ENCODE data around the gene GLCE. TPM values are rescaled to one million over a fixed set of nuclear protein-coding genes. Genes with fewer than 3 reads are reported as not detected.

Gene GLCE
- total RNA-seq, 1 donor from 2014 or later: 127 TPM

DNA sequence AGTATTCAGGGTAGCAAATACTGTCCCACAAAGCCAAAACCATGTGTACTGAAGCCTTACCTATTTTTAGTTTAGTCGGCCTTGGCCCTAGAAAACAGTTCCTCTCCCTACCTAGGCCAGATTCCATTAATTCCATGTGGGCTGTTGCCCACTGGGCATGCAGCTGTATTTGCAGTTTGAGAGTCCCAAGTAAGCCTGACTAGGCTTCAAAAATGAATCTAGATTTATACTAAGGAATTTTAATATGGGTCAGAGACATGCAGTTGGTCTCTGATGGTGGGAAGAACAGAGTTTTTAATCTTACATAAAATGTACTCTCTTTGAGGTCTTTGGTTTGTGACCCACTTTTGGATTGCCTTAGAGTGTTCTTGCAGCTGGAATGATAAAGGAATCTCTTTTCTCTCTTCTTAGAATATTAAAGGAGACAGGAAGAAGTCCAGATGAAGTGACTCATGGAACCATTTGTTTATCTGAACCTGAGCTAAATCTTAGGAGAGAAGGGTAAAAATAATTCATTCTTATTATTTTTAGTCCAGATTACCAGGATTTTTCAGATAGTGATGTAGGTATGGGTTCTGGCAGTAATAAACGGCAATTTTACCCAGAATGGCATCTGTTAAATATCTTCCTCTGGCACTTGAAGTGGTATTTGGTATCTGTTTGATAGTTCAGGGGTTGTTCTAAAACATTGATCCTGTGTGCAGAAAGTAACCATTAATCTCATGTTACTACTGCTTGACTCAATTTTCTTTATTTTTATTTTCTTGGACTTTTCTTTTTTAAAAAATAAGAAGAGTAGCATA lies 33.8 kb downstream of the GLCE start:
- no peak for DNase-seq (ENCODE audit: extremely low read depth, low read depth, low spot score)

DNA sequence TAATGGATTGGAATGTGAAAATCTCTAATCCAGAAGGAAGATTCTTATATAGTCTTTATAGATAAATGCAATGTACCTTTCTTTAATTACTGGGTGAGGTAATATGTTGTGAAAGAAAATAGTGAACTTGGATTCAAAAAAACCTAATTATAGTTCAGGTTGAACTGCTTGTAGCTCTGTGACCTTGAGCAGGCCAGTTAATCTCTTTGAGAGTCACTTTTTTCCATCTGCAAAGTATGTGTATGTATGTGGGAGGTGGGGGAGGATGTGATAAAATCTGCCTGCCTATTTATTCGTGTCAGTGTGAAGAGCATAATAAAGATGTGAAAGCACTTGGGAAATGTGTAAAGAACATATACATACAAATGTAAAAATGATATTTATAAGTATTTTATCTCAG lies 34.4 kb downstream of the GLCE start:
- no peak for DNase-seq (ENCODE audit: extremely low read depth, low read depth, low spot score)

DNA sequence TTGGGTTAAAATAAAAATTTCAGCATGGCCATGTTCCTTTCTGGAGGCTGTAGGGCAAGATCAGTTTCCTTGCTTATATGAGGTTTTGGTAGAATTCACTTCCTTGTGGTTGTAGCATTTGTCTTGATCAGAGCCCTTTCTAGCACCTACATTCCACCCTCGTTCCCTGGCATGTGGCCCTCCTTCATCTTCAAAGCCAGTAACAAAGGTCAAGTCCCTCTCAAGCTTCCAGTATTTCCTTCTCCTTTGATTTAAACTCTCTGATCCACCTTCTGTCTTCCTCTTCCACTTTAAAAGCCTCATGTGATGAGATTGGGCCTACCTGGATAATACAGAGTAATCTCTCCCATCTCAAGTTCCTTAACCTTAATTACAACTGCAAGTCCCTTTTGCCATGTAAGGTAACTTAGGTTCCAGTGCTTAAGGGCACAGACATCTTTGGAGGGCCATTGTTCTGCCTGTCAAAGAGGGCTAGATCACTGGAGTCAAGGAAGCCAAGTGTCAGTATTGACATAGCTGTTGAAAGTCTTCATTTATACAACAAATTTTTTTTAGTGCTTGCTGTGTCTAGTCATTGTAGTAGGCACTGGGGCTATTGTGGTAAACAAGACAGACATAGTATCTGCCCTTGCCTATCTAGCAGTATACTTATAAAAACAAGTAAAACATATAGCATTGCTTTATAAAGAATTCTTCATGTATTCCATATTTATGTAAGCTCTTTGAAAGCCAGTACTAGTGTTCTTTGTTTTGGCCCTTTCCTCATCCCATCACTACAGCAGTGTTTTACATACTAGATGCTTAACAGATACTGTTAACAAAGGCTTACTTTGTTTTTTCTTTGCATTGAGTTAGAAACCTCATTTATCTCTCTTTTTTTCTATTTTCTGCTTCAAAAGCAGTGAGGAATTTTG lies 40.7 kb downstream of the GLCE start:
- no peak for DNase-seq (ENCODE audit: extremely low read depth, low read depth, low spot score)

DNA sequence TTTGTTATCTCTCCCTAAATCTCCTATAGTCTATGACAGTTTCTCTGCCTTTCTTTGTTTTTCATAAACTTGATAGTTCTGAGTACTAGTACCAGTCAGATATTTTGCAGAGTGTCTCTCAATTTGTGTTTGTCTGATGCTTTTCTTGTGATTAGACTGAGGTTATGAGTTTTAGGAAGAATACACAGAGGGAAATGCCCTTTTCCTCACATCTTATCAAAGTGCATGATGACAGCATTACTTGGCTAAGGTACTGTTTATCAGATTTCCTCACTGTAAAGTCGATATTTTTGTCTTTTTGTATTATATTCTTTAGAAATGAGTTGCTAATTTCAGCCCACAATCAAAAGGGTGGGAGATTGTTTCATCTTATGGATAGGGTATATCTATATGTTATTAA lies 45.6 kb downstream of the GLCE start:
- DNase-seq (ENCODE audit: extremely low read depth, low read depth, low spot score): no peak

DNA sequence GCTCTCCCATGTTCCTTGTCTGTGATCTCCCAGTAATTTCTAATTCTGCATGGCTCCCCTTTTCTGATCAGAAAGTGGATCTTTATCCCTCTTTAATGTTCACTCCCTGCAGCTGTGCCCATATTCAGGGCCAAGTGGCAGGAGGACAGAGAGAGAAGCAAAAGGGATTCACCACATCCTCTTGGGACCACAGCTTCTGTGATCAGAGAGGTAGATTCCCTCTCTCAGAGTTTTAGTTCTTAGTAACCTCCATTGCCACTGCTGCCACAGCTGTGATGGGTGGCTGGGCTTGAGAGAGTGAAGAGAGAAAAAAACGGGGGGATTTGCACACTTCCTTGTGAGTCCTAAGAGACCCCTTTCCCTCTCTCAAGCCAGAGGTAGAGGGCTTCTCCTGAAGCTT lies 49.2 kb downstream of the GLCE start:
- DNase-seq (ENCODE audit: extremely low read depth, low read depth, low spot score): no peak

DNA sequence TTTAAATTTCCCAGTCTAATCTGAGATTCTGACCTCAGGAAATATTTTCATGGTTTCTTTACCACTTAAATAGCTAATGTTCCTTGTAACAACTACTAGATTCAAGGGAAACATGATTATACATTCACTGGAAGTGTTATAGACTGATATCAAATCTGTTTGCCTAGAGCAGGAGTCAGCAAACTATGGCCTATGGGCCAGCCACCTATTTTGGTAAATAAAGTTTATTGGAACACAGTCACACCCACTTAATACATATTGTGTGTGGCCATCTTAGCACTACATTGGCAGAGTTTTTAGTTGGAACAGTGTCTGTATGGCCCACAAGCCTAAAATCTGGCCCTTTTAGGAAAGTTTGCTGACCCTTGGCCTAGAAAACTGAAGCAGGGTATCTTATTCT lies 50.1 kb downstream of the GLCE start:
- no peak for DNase-seq (ENCODE audit: extremely low read depth, low read depth, low spot score)

DNA sequence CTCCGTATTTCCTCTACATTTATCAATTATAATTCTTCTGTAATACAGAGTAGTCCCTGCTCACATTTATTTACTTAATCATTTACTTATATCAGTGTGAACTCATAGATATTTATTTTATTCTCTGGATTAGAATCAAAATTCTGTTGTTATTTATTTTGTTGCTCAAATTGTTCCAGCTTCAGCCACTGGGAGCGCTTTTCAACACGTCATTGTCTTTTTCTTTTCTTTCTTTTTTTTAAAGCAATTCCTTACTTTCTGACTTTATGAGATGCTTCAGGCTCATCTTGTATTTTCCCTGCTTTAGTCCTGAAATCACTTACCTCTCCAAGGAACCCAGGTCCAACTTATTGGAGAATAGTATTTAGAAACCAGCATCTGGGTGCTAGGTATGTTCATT lies 53.4 kb downstream of the GLCE start:
- DNase-seq (ENCODE audit: extremely low read depth, low read depth, low spot score): no peak

DNA sequence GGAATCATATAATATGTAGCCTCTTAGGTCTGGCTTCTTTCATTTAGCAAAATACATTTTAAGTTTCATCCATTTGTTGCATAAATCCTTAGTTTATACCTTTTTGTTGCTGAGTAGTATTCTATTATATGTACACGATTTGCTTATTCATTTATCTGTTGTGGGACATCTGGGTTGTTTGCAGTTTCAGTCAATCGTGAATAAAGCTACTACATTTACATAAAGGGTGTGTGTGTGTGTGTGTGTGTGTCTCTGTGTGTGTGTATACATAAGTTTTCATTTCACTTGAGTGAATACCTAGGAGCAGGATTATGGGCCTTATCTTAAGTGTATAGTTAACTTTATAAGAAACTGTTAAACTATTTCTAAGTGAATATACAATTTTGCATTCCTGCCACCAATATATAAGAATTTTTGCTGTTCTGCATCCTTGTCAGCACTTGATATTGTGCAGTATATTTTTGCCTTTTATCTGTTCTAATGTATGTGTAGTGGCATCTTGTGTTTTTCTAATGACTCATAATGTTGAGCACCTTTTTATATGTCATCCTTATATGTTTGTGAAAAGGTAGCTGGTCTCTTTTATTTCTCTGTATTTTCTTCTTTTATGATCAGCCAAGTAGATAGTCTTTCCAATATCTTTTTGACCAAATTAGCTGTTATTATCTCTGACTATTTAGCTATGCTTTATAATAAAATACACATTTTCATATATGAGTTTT lies 55.0 kb downstream of the GLCE start:
- no peak for DNase-seq (ENCODE audit: extremely low read depth, low read depth, low spot score)

DNA sequence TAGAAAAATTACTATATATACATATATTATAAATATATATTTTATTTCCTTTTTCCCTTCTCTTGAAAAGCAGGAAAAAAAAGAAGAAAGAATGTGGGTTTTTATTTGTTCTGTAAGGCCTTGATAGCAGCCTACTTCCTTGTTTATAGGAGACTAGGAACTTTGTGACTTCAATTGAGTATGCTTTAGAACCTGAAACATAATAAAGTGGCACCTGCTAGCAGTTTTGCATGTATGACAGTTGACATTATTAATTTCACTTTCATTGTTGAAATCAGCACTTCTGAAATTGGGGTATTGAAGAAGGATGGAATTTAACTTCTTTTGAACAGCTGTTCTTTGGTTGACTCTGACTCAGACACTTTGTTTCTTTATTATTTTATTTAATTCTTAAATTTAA lies 56.9 kb downstream of the GLCE start:
- no peak for DNase-seq (ENCODE audit: extremely low read depth, low read depth, low spot score)

DNA sequence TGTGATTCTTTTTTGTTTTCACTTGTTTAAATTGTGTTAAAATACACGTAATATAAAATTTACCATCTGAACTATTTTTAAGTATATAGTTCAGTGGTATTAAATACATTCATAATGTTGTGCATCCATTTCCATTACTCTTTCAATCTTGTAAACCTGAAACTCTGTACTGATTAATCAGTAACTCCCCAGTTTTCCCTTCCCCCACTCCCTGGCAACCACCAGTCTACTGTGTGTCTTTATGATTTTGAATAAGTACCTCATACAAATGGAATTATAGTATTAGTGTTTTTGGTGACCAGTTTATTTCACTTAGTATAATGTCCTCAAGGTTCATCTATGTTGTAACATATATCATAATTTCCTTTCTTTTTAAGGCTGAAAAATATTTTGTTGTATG lies 59.3 kb downstream of the GLCE start:
- no peak for DNase-seq (ENCODE audit: extremely low read depth, low read depth, low spot score)

DNA sequence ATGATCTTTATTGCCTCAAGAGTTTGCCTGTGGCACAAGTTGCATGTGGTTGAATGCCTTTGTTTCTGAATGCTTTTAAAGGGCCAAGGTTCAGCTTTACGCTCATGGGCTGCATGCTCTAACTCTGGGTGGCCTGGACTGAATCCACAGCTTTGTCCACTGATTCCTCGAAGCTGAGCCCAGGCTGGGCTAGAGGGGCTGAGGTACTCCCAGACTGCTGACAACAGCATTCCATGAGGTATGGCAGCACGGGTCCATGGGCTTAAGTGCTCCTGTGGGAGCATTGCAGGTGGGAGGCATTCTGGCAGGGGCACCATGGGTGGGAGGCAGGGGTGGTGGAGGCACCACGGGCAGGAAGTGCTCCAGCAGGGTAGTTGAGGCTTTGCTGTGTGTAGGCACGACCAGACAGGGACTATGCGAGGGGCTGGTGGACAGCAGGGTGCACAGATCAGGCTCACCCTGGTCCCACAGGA lies 61.6 kb downstream of the GLCE start:
- DNase-seq (ENCODE audit: extremely low read depth, low read depth, low spot score): no peak

DNA sequence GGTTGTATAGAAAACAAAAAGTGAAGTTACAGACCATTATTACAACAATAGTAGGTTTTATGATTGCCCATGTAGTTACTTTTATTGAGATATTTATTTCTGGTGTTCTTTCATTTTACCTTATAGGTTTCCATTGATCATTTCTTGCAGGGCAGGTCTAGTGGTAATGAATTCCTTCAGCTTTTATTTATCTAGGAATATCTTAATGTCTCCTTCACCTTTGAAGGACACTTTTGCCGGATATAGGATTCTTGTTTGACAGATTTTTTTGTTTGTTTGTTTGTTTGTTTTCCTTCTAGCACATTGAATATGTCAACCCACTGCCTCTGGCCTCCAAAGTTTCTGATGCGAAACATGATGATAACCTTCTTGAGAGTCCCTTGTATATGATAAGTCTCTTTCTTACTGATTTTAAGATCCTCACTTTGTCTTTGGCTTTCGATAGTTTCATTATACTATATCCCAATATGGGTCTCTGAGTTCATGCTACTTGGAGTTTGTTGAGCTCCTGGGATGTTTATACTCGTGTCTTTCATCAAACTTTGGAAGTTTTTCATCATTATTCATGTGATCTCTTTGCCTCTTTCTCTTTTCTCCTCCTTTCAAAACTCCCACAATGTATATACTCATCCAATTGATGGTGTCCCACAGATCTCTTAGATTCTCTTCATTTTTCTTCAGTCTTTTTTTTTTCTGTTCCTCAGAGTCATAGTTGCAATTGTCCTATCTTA lies 62.8 kb downstream of the GLCE start:
- DNase-seq (ENCODE audit: extremely low read depth, low read depth, low spot score): no peak

DNA sequence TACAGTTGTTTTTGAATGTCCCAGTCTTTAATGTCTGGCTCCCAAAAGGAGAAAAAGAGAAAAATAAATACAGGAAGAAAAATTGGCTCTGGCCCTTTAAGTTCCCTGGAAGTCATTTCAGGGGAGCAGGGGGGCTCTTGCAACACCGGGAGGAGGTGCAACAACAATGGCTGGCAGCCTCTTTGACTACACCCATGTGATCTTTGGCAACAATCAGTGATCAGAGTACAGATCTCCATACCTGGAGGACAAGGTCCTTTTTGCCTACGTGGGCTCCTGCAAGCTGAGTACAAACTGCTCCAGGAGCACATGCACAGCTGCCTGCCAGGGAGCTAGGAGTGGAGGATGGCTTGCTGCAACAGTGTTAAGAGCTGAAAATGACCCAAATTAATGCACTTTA lies 63.9 kb downstream of the GLCE start:
- no peak for DNase-seq (ENCODE audit: extremely low read depth, low read depth, low spot score)

DNA sequence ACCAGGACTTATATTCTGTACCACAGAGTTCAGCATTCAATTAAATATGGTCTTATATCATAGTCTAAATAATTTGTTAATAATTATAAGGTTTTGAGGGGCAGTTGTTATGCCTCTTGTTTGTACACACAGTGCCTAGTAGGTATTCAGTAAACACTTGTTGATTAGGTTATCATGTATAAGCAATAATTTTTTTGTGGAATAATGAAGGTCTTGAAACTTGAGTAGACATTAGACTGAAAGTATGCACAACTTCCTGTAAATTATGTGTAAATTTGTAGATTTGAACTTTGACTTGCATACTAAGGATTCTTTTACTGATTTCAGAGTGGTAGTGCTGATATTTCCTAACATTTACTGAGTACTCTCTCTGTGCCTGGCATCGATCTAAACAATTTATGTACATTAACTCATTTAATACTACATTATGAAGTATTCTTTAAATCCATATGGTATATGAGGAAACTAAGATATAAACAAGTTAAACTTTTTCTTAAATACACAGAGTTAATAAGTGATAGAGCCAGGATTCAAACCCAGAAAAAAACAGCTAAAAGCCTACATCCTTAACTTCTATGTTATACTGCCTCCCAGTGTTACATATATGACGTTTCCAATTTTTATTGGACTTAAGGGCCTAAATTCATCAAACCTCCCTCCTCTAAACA lies 65.1 kb downstream of the GLCE start:
- peak; percentile 23 for DNase-seq (ENCODE audit: extremely low read depth, low read depth, low spot score)

DNA sequence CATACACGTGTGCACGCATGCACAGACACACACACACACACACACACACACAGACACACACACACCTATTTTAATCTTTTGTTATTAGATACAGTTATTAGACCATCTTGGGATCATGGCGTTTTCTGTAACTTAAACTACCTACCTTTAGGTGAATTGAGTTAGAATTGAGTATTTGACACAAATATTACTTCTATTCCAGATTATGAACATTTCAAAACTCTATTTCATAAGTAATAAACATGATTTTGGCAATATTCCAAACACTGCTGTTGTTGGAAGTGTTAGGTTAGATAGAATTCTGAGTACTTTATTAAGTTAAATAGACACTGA lies 65.6 kb downstream of the GLCE start:
- no peak for DNase-seq (ENCODE audit: extremely low read depth, low read depth, low spot score)

DNA sequence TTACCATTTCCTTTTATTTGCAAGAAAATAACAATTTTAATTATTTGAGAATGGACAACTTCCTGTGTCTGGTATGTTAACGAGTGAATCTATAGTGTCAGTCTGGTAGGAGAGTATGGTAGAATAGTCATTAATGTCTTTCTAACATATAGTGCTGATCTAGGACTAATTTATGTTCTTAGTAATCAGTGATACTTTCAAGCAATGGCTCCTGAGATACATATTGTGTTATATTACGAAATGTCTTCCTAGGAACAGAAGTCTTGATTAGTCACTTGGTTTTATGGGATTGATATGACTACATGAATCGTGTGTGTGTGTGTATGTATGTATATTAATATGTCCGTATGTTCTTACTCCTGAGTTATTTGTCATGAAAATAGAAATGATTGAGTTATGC lies 71.7 kb downstream of the GLCE start:
- DNase-seq (ENCODE audit: extremely low read depth, low read depth, low spot score): no peak

DNA sequence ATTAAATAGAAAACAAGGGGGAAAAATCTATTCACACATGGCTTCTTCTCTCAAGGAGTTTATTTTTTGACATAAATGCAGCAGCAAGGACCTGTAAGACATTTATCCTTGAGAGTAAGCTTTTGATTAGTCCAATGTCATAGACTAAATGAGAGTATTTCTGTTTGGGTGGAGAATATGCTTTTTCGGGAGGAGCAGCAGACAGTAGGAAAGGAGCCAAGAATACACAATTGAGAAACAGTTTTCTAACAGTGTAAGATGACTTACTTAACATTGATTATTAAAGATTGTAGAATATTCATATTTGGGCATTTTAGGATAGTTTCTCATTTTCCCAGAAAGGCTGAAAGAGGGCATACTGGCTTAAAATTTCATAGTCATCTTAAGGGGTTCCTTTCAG lies 72.3 kb downstream of the GLCE start:
- no peak for DNase-seq (ENCODE audit: extremely low read depth, low read depth, low spot score)

DNA sequence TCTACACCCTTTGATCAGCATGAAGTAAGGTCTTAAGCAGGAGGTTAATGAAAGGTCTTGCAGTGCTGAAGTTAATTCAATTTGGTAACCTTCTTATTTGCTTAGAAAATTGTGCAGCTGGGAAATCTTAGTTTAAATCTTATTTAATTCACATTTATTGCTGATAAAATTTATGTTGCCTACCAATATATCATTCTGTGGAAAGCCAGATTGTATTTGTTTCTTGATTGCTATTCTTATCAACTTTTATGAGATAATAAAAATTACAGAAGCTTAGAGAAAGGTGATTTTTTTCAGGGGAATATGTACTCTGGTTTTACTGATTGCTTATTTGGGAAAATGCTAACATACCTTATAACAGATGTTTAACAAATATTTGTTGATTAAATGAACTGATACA lies 74.2 kb downstream of the GLCE start:
- DNase-seq (ENCODE audit: extremely low read depth, low read depth, low spot score): no peak

DNA sequence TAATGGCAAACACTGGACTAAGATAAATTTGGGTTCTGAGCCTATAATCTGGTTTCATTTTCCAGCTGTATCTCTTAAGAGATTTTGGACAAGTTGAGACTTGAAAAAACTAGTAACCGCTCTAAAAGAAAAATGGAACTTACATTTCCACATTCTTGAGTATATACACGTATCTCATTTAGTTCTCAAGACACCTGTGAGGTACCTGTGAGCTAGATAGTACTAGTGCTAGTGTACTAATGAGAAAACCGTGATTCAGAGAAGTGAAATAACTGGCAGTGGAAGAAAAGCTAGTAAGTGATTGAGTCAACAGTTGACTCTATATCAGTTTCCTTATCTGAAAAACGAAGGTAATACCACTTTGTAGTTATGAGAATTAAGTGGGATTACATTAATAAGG lies 76.1 kb downstream of the GLCE start:
- DNase-seq (ENCODE audit: extremely low read depth, low read depth, low spot score): no peak

DNA sequence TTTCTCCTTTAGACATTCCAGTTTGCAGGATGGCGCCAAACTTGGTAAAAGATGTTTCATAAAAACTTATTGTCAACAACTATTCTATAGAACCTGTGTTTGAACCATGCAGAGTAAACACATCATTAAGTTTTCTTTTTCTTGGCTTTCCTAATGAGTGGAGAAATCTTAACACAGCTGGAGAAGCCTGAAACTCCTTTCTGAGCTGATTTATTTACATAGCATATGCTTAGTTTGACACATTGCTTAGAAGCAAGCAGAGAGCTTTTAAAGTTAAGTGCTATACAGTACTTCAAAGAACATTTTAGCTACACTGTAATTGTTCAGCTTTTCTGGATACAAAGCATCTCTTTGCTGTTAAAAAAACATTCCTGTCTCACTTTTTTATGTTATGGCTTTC lies 77.3 kb downstream of the GLCE start:
- no peak for DNase-seq (ENCODE audit: extremely low read depth, low read depth, low spot score)

All from glomerular endothelial cell (primary cell).